NCI-H510A treated with DMSO at 0.1 percent for 48 hours (cell line): Measurements from ENCODE around the gene B3GALT6.

Source experiments
- DNase-seq: peaks from one replicate; lab custom pipeline; 2025; lab: John Stamatoyannopoulos, UW

The B3GALT6 gene

DNA sequence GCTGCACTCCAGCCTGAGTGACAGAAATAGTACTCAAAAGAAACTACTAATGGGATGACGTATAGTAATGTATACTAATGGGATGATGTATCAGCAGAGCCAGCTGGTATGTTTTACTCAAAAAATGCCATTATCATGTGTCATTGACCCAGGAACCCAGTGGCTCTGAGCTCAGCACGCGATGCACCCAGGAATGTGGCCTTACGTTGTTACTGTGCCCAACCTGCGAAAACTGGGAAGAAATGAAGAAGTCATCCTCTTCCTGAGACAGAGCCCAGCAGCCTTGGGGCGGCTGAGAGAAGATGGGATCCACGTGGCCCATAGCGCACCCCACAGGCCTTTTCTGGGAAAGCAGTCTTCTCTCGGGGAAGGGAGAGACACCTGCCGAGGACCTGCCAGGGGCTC lies 32.8 kb downstream of the B3GALT6 start:
- DNase-seq, result no peak

DNA sequence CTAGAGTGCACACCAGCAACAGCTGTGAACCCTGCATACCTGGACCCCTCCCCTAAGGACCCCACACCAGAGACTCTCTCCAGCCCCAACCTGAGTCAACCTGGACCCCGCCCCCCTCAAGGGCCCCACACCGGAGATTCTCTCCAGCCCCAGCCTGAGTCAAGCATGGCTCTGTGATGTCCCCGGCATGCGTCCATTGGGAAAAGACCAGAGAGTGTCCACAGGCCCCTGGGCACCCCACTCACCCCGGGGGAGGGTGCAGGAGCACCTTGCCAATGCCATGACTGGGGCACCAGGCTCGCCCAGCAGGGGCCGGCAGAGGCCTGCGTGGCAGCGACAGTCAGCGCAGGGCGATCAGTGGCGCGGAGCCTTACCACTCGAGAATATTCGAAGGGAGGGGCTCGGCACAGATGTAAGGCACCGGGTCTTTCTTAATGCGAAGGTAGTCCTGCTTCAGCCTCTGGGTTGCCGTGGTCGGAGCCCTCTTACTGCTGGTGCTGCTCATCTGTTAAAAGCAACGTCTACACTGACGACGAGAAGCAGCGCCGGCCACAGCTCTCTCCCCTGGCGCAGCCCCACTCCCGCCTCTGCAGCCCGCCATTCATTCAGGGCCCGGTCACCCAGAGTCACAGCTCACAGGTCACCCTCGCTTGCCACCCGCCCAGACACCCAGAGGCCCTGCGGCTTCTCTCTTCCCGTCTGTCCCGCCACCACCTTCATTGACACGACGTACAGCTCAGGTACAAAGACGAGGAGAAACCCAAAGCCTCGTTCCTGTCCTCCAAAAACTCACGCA lies 35.6 kb downstream of the B3GALT6 start:
- DNase-seq, result no peak

DNA sequence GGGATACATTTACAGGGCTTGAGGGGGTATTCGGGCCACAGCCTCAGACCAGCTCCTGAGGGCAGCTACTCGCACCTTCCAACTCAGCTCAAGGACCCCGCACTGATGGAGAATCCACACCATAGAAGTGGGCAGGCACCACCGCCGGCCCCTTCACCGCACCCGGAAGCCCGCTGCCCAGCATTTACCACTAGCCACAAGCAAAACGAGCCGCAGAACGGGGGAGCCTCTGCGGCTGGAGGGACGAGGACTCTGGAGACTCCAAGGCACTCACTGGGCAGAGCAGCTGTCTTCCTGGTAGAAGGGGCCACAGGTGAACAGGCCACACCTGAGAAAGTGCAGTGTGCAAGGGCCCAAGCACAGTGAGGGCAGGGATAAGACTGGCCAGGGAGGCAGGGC lies 36.2 kb downstream of the B3GALT6 start:
- no peak for DNase-seq

DNA sequence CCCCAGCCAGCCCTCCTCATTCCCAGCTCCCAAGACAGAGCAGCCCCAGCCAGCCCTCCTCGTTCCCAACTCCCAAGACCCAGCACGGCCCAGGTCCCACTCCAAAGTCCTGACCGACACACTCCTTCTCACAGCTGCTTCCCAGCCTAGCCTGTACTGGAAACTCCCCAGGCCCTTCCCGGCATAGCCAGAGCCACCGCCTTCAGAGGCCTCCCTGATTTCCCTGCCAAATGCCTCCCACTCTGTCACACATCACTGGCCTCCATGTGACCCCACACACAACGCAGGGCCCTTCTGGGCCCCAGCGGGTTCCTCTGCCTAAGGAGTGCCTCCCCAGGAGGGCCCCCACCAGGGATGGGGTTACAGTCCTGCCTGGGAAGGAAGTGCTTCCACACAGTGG lies 38.8 kb downstream of the B3GALT6 start:
- no peak for DNase-seq

DNA sequence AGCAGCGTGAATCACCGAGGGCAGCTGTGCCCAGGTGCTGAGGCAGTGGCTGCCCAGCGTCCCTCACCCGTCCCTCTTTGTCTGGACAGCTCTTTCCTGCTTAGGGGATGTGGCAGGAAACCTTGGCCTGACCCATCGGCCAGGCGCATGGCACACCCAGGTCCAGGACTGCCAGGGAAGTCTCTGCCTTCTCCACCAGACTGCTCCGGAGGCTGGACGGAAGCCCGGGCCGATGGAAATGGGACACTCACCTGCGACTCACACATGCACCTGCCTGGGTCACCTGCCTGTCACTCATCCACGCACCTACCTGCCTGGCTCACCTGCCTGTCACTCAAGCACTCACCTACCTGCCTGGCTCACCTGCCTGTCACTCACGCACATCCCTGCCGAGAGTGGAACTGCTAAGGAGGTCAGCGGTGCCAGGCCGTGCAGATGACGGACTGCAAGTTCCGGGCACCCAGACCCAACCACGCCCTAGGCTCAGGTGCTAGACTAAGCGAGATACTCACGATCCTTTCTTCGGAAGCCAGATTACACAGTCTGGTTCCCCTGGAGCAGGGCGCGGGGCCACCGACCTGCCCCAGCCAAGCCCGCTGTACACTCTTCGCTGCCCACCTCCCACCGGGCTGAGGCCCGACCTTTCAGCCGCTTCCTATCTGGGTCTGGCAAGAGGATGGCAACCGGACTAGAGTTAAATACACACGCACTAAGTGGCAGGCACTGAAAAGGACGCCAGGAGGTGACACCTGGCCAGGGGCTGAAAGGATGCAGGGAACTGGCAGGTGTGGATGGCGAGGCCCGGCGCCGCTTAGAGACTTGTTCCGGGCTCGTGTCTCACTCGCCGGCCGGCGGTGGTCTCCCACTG lies 40.5 kb downstream of the B3GALT6 start:
- peak; percentile 95 for DNase-seq

DNA sequence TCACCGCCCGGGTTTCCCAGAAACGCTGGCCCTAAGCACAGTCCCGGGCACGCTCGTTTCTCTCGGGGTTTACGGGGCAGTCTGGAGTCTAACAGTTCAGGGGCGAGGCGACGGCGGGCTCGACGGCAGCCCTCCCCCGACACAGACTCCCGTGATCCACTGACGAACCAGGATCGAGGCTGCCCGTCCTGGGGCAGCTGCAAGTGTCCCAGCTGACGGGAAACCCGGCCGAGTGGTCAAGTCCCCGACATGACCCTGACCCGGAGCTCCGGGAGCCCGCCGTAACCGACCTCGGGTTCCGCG lies 41.1 kb downstream of the B3GALT6 start:
- no peak for DNase-seq

DNA sequence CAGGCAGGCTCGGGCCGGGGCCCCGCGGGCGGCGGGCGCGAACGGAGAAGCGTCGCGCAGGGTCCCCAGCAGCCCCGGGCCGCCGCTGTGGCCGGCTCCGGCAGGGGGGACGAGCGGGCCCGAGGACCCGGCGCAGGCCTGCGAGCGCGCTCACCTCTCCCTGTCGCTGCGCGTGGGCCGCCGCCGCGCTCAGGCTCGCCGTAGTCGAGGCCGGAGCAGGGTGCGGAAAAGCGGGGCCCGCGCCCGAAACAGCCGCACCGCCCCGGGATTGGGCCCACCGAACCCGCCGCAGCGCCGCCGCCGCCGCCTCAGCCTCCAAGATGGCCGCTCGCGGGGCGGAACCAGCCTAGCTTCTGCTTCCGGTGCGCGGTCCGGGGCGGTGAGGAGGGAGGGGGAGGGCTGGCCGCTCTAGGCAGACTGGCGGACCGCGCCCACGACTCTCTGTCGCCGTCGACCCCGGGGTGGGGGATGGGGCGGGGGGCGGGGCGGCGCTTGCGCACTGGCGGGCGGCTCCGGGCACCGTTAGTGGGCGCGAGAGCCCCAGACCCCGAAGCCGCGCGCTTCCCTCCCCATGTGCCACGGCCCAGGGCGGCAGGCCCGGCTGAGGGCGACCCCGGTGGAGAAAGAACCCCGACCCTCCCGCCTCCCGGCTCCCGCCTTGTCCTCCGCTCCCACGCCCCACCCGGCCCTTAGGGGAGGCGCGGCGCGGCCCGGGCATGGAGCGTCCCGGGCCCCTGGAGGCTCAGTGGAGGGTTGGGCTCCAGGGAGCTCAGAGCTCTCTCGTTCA lies 41.7 kb downstream of the B3GALT6 start, which contains the start of gene UBE2J2:
Gene UBE2J2 (minus strand): TSS at position 343 of the 787 bp plus-strand sequence. CDS start 5,862 bp downstream, outside the sequence.
- peak; percentile 98 for DNase-seq

DNA sequence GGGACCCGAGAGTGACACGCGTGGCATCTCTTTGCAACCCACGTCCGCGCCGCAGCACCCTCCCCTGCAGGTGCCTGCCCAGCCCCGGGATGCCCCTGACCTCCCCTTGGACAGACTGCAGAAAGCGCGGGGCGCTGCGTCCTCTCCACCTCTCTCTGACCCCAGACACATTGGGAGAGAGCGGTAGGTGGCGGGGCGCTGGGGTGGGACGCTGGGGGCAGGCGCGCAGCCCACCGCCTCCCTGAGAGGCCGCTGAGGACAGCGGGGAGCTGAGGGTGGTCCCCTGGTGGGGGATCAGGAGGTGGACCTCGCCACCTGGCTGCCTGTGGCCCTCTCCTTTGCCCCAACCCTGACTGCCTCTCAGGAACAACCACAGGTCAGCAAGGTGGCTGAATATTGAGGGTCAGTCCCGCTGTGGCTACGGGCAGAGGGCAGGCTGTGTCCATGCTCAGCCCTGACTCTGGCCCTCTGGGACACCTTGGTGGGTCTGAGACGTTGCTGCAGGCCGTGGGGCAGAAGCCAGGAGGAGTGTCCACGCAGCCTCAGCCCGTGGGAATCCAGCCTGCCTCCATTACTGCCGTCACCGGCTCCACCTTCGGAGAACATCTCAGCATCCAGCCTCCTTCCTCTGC lies 42.4 kb downstream of the B3GALT6 start:
- DNase-seq, result no peak

DNA sequence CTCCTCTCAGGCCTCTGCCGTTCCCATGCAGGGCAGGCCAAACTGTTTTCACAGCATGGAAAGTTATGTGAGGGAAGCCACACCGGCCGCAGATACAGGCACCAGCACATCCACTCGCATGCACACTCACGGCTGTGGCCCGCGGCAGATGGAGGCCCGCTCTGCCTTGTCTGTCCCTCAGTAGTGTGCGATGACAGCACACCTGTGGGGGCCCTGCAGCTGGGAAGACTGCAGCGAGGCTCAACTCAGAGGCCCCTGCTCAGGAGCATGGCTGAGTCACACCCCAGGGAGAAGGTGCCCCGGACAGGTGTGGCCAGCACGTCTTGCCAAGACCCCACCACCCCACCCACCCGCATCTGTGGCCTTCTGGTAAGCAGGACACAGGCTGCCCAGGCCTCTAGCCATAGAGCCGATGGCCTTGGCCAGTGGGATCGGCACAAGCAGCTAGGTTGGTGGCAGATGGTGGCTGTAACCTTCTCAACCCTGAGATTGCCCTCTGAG lies 42.9 kb downstream of the B3GALT6 start:
- no peak for DNase-seq

DNA sequence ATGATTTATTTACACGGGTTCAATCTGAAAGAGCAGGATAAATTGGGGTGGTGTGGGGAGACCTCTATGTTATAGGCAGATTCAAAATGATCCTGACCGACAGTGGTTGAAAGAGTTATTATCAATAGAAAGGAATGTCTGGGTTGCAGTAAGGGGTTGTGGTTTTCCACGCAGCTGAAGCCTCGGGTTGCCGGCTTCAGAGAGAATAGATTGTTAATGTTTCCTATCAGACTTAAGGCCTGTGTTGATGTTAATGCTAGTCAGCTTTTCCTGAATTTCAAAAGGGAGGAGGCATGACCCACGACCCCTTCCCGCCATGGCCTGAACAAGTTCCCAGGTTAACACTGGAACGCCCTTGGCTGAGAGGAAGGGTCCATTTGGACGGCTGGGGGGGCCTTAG lies 43.8 kb downstream of the B3GALT6 start:
- DNase-seq, result no peak

DNA sequence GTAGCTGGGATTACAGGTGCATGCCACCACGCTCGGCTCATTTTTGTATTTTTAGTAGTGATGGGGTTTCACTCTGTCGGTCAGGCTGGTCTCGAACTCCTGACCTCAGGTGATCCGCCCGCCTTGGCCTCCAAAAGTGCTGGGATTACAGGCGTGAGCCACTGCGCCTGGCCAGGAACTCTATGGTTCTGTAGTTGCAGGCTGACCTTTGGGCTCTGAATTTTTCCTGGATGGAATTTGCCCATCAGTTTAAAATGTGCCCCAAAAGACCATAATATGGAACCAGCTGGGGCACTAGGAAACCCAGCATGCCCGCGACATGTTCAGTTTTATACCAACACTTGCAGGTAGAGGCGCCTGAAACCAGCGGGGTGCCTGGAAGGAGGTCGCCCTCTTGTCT lies 46.6 kb downstream of the B3GALT6 start:
- no peak for DNase-seq

DNA sequence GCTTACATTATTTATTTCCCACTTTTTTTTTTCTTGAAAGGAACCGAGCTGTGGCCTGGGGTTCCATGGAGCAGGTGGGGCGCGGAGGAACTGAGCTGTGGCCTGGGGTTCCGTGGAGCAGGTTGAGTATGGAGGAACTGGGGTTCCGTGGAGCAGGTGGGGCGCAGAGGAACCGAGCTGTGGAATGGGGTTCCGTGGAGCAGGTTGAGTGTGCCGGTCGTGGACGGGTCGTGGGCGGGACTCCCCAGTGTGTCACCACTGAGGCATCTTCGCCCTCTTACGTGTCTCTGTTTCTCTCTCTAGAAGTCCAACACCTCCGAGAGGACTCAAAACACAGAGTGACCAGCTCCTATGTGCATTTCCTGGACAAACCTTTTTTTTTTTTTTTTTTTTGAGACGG lies 47.0 kb downstream of the B3GALT6 start:
- no peak for DNase-seq

DNA sequence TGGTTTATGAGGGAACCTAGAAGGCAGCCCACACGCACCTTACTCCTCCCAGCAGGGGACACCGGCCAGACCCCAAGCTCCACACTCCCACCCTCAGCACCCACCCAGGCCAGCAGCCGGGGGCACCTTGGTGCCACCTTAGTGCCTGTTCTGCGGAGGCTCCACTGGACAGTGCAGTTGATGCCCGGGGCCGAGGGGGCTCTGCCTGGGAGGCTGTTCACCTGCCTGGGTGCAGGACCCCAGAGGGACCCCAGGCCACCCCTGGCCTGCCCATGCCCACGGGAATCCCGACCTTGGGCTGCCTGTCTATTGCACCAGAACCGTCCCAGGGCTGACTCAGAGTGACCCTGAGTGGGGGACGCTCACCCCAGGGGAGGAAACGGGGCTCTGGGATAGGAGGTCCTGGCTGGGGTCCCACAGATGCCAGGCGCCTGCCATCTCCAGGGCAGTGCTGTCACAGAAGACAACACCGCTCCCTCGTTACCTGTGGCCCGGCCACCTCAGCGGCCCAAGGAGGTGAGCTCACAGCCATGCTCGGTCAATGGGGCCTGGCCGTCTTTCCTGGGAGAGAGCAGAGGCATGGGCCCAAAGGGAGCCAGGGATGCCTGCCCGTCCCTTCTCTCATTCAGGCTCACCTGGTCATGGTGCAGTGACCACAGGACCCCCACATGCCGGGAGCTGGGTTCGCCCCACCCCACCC lies 48.9 kb downstream of the B3GALT6 start:
- DNase-seq, result no peak

DNA sequence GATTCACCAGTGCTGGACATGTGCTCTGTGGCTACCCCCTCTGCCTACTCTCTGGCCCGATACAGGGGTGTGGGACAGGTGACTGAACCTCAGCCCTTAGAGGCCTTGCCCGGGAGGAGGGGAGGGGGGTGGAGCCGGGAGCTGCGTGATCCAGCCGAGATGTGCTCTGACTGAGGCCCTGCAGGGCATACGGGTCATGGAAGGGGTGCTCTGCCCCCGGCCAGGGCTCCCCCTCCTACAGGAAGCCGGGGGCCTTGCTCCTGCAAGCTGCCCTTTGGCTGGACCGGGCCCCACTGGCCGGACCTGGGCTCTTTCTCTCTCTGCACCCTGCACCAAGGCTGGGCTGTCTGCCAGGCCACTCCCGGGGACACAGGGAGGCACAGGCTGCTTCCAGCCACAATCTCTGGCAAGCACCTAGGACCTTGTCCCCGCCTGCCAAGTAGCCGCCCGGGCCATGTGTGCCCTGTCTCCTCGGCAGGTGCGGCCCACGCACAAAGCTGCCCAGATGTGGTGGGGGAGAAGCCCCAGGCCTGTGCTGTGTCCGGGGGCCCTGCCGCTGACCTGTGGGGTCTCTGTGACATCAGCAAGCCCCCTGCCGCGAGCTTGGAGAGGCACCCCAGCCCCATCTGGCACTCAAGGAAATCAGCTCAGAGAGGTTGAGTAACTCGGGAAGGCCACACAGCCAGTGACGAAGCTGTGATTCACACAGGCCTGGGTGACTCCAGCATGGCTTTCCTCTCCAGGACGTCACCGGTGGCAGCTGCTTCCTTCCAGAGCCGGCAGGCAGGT lies 49.7 kb downstream of the B3GALT6 start:
- DNase-seq, result no peak

DNA sequence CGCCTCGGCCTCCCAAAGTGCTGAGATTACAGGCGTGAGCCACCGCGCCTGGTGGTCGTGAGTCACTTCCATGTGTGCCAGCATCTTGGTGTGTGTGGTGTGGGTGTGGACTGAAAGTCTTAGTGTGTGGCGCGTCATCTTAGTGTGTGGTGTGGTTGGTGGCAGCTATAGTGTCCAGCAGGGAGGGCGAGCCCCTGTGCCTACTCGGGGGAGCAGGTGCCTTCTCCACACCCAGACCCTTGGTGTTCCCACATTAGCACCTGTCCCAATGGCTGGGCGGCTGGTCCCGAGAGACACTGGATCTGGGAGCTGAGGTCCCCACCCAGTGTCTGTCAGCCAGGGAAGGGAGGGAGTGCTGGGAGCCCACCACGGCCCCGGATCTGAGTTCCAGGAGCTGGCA lies 51.0 kb downstream of the B3GALT6 start:
- no peak for DNase-seq

DNA sequence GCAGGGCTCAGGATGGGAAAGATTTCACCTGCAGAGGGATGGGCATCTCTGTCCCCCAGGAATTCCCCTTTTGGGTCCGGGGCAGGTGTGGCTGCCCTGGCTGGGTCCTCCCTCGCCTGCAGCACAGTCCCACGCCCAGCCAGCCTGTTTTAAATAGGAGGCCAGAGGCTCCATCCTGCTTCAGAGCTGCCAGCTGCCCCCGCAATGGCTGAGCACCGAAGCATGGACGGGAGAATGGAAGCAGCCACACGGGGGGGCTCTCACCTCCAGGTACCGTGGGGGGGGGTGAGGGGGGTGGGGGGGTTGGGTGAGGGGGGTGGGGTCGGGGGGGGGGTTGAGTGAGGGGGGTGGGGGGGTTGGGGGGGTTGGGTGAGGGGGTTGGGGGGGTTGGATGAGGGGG lies 51.8 kb downstream of the B3GALT6 start:
- DNase-seq, result no peak
